Sciatic nerve (tissue), 2 donors: ENCODE results near the gene MAFF. TPM values are rescaled to one million over a fixed set of nuclear protein-coding genes. Genes with fewer than 3 reads are reported as not detected.

Source experiments
- ATAC-seq: fragments of 200-7000 bp; cut with Tn5 transposase; one replicate; pipeline ENCODE4 v1.9.1; 2020; ENCODE audit warnings: mild to moderate bottlenecking, moderate library complexity
- DNase-seq: peaks from one replicate; pipeline ENCODE4 v3.0.0-alpha.2; 2020; ENCODE audit warnings: low spot score
- intact Hi-C: fragments of 100-400 bp; cut with DNase I; formaldehyde crosslinking; loops from one replicate; pipeline ENCODE4 v1.14.2; 2022
- total RNA-seq: library from RNA; stranded (reverse); fragmentation: NEBNext Ultra II Directional; extraction: Animal tissue kit (Norgen Biotek cat#: 25700); gene quantifications from one replicate; pipeline ENCODE4 v1.2.1, GENCODE V29; 2021
- donor health status: DM: no; HTN: no; CAD: no.
- donor health status: DM: no; HTN: no; CAD: no.

MAFF gene
- total RNA-seq, 1 donor from 2014 or later: 67.6 TPM

DNA sequence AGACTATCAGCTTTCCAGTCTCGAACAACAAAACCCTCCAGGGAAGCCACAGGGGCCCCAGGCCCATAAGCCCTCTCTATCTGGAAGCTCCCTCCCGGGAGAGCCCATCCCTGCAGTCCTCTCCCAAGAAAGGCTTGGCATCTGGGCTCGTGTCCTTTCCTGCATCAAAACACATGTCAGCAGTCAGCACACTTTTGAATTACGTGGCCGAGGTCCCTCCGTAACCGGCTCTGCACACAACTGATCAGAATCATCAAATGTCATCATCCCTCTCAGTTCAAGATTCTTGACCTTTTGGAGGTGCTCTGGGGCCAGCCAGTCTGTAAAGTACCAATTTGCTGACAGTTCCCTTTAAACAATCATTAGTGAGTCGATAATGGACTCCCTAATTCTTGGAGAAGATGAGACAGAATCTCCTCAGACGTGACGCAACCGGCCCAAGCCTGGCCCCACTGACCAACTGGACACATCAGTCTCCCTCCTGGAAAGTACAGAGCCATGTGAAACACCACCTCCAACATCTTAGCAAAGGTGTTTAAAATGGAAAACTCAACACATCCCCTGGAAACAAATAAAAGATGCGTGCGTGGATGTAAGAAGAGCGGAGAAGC lies 33.6 kb downstream of the MAFF start:
- intact Hi-C loops: no loop called here
- DNase-seq (no peak), ATAC-seq (no peak)

DNA sequence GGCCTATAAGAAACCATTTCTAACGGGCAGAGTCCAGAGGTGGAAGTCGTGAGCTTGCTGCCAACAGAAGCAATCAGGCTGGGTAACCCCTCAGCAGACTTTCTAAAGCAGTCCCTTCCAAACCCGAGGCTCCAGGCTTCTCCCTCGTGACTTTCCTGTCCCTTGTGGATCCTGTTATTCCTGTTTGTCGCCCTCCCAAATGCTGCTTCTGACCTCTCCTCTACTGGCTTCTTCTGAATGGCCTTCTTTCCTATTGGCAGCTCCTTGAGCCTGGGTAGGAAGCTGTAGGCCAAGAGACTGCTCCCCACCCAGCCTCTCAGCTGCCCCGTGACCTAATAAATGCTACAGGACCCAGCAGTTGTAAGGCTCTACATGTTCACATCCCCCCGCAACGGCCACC lies 35.0 kb downstream of the MAFF start:
- intact Hi-C loops: no loop called here
- no peak for ATAC-seq
- no peak for DNase-seq

DNA sequence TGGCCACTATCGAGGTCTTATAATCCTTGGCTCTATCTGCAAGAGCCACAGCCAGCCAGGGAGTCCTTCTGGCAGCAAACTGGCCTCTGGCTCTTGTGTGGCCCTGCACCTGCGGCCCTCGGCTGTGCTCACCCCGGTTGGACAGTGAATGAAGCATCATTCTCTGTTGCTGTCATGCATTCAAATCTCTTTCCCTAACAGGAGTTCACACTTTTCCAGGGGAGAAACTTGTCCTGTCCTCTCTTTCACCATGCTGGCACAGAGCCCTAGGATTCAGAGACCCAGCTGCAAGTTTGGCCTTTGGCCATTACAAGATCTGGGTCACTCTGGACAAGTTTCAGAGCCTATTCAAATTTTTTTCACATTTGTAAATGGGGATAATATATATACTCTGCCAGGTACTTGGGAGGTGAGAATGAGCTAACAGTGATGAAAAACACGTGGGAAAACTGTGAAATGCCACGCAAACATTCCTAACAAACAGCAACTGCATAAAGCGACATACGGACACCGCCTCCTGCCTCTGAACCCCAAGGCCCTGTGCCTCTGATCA lies 36.8 kb downstream of the MAFF start:
- intact Hi-C loops: no loop called here
- ATAC-seq (peak; percentile 1), DNase-seq (no peak)

- DNase-seq: no peak
- ATAC-seq: peak; percentile 59
- intact Hi-C loops: no loop called here
Measured at GRCh38 chr22:38239101-38239761, 37.4 kb downstream of the MAFF start.

- DNase-seq: no peak
- intact Hi-C loops: loop anchor here (10.0 kb wide), 1 partner anchor 74 kb away; the partner anchor contains the start of gene CSNK1E
- ATAC-seq: no peak
Measured at GRCh38 chr22:38240734-38241252, 39.0 kb downstream of the MAFF start.

- no peak for DNase-seq
- ATAC-seq: peak; percentile 79
- intact Hi-C loops: loop anchor here (10.0 kb wide), 1 partner anchor 72 kb away; the partner anchor contains the start of gene CSNK1E
Measured at GRCh38 chr22:38243007-38243765, 41.4 kb downstream of the MAFF start.

DNA sequence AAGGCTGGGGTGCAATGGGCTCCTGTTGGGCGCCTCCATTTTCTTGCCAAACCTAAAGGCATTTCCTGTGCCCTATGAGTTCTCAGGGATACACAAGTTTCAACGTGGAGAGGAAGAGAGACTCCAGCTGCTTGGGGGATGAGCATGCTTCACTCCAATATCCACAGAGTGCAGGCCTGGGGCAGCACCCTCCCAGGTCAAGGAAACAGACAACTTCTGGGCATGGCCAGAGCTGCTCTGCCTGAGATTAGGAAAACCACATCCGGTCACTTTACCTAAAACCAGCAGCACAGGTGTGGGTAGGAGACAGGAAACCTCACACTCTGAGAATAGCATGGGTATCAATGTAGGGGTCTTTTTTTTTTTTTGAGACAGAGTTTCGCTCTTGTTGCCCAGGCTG lies 42.3 kb downstream of the MAFF start:
- intact Hi-C loops: loop anchor here (10.0 kb wide), 1 partner anchor 71 kb away; the partner anchor contains the start of gene CSNK1E
- ATAC-seq (no peak), DNase-seq (no peak)

DNA sequence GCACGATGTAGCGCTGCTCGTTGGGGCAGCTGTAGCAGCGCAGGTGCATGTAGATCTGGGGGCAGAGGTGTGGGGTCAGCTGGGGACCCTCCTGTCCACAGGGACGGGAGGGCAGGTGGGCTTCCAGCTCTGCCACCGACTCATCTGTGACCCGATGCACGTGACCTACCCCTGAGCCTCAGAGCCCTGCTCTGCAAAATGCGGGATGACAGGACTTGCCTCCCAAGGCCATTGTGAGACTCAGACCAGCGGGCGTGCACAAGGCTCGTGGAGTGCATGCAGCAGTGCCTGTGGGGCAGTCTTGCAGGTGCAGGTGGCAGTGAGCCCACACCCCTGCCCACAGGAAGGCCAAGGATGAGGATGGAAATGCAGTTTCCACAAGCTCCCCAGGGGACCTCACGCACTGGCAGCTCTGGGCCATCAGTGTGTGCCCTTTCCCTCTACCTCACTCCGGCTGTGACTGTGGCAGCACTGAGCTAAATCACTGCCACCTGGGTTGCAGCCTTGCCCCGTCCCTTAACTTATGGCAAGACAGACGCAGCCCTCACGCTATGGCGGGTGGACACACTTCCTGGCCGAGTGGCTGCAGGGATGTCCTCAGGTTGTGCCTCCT lies 44.4 kb downstream of the MAFF start:
- DNase-seq (no peak), ATAC-seq (no peak)
- intact Hi-C loops: loop anchor here (10.0 kb wide), 1 partner anchor 69 kb away; the partner anchor contains the start of gene CSNK1E

DNA sequence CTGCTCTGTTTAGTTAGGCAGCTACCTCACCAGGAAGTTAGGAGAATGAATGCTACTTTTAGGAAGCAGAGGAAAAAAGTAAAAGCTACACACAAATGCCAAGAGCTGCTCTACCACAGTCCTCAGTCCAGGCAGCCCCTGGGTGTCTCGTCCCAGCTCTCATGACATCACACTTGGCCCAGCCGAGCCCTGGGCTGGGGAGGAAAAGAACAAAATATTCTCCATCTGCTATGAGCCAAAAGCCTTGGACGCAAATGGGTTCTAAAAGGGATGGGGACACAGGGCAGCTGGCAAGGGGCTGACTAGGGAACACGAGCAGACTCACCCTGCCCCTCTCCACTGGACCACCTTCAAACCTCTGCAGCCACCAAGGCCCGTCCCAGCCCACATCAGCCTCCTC lies 44.9 kb downstream of the MAFF start:
- intact Hi-C loops: loop anchor here (10.0 kb wide), 1 partner anchor 68 kb away; the partner anchor contains the start of gene CSNK1E
- peak; percentile 78 for ATAC-seq
- no peak for DNase-seq

GRCh38 chr22:38247713-38248112 lies 45.9 kb downstream of the MAFF start:
- DNase-seq (no peak), ATAC-seq (no peak)
- intact Hi-C loops: loop anchor here (10.0 kb wide), 1 partner anchor 67 kb away; the partner anchor contains the start of gene CSNK1E

DNA sequence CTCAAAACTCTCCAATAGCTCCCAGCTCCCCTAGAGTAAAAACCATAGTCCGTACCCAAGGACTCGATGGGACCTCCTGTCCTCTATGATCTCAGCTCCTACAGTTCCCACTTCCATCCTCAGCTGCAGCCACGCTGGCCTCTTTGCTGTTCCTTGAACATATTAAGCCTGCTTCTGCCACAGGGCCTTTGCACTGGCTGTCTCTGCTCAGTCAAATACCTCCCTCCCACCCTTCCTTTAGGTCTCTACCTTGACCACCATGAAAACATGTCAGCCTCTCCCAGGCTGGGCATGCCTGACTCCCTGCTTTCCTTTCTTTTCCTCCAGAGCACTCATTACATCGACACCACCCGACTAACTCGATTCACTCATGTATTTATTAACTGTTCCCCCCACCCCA lies 46.5 kb downstream of the MAFF start:
- no peak for ATAC-seq
- intact Hi-C loops: loop anchor here (10.0 kb wide), 1 partner anchor 67 kb away; the partner anchor contains the start of gene CSNK1E
- no peak for DNase-seq

DNA sequence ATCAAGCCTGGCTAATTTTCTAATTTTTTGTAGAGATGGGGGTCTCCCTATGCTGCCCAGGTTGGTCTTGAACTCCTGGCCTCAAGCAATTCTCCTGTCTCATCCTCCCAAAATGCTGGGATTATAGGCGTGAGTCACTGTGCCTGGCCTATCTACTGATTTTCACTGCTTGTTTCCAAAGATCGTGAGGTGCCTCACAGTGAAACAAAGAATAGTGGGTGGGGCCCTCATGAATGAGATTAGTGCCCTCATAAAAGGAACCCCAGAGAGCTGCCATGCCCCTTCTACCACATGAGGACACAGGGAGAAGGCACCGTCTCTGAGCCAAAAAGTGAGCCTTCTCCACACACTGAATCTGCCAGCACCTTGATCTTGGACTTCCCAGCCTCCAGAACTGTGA lies 47.5 kb downstream of the MAFF start:
- ATAC-seq (no peak), DNase-seq (no peak)
- intact Hi-C loops: loop anchor here (10.0 kb wide), 1 partner anchor 66 kb away; the partner anchor contains the start of gene CSNK1E

DNA sequence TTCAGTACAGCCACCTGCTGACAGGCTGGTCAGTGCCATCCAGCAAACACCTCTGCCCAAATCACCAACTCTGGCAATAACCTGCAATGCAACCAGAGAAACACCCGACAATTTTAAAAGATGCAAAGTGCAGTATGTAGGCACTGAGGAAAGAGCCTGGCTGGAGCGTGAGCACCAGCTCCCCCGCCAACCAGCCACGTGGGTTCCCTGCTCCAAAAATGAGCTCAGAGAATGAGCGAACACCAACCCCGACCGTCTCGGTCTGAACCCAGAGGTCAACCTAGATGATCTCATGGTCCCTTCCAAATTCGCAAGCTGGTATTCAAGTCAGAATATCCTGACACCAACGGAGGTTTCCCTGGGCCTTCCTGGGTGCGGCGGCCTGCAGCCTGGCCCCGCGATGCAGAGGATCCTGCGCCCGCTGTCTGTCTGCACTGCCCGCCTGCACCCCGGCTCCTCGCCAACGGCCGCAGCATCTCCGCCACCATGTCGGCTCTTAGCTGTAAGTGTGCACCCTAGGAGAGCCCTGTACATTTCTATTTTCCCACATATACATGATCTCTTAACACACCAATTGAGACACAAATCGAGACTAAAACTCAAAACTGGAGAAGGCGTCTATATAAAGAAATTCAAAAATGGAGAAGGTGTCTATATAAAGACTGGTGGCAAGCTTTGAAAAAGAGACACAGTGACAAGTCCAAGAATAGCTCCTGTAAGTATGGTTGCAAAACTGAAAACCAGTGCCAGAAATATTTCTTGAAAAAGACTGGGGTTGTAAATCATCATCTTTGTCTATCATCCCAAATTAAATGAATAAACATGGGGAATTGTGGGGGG lies 48.2 kb downstream of the MAFF start:
- ATAC-seq: no peak
- DNase-seq: no peak
- intact Hi-C loops: loop anchor here (10.0 kb wide), 1 partner anchor 65 kb away; the partner anchor contains the start of gene CSNK1E

DNA sequence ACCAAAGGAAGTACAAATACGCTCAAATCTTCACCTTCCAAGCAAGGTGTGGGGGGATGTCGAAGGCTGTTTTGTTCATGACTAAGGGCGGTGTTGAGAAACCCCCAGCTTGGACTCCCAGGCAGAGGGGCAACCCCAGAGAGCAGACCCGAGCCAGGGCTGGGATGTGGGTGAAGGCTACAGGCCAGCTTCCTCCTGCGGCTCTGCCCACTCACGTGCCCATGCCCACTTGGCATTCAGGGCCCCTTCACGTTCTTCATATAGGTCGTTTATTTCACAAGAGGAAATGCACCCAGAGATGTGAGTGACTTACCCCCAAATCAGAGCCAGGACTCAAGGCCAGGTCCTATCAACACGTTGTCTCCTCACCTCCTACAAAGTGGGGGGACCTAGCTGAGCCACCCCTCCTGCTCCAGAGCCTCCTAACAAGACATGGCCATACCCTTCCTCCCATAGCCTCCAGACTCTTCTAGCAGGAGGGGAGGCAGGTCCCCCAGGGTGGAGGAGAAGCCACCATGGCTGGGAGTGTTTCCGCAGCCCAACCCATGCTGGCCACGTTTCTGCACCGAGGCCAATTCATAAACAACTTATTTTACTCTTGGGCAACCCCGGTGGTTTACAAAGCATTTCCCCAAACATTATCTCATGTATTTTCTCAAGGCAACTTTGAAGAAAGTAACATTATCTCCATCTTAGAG lies 49.0 kb downstream of the MAFF start:
- ATAC-seq (no peak), DNase-seq (no peak)
- intact Hi-C loops: no loop called here

- ATAC-seq (no peak), DNase-seq (no peak)
- intact Hi-C loops: no loop called here
Measured at GRCh38 chr22:38251341-38251692, 49.5 kb downstream of the MAFF start.

DNA sequence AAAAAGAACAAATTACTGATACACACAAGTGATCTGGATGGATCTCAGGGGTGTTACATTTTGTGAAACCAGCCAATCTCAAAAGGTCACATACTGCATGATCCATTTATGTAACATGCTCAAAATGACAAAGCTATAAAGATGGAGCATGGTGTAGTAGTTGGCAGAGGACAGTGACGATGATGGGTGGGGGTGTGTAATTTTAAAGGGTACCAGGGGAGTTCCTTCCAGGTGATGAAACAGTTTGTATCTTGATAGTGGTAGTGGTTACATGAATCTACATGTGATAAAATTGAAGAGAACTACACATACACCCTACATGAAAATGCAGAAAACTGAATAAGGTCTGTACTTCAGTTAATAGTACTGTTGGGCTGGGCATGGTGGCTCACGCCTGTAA lies 53.9 kb downstream of the MAFF start:
- no peak for ATAC-seq
- intact Hi-C loops: no loop called here

GRCh38 chr22:38257181-38257580 lies 55.4 kb downstream of the MAFF start:
- ATAC-seq (peak; percentile 53), DNase-seq (no peak)
- intact Hi-C loops: no loop called here

More for the DNA sequence above, 53.9 kb downstream of the MAFF start:
- DNase-seq: no peak
